ENCODE results near the gene CNOT4.

CNOT4 gene

DNA sequence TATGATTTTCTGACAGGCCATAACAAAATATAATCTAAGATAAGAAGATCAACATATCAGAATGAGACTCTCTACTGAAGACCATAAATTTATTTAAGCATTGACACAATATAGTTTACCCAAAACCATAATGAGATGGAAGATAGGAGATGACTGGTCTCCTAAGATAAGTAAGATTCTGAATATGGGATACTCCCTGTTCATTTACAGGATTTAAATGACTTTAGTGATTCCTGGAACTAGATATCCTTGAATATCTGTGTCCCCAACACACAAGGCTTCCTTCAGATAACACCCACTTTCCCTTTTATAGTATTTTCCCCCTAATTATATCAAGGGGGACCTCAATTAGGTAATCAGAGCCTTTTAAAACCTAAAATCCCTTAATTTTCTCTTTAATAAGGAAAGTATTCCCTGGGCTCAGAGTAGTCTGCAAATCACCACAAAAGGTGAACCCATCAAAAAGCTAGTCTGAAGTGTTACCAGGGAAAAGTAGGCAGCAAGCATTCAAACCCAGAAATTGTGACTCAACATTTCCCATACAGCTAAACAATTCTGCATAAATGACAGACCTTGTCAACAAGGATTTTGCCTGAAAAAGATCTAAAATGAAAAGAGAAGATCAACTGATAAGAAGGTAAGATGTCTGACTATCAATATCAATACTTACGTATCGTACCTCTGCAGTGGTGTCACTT, 99.9 kb downstream of the CNOT4 start:
- DNase-seq (ENCODE audit: extremely low read depth in 1 of 2, low read depth in 1 of 2), result no peak

DNA sequence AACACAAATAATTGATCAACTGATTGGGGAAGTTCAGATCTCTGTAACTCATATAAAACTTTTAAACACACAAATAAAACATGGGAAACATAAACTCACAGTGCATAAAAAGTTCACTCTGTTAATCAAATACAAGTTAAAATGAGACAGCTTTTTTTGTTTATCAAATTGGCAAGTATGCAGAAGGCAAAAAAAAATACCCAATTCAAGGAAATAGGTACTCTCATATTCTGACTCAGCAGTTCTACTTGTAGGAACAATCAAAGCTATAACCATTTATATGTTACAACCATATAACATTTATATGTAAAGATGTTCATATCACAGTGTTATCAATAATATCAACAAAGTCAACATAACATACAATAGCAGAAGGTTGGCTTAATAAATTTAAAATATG, 102.0 kb downstream of the CNOT4 start:
- no peak for DNase-seq (ENCODE audit: extremely low read depth in 1 of 2, low read depth in 1 of 2)

DNA sequence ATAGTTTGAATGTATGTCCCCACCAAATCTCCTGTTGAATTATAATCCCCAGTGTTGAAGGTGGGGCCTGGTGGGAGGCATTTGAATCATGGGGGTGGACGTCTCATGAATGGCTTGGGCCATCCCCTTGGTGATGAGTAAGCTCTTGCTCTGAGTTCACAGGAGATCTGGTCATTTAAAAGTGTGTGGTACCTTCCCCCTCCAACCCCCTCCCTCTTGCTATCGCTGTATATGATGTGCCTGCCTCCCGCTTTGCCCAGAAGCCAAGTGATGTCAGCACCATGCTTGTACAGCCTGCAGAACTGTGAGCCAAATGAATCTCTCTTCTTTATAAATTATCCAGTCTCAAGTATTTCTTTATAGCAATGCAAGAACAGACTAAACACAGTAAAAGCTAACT, 103.0 kb downstream of the CNOT4 start:
- no peak for DNase-seq (ENCODE audit: extremely low read depth in 1 of 2, low read depth in 1 of 2)

DNA sequence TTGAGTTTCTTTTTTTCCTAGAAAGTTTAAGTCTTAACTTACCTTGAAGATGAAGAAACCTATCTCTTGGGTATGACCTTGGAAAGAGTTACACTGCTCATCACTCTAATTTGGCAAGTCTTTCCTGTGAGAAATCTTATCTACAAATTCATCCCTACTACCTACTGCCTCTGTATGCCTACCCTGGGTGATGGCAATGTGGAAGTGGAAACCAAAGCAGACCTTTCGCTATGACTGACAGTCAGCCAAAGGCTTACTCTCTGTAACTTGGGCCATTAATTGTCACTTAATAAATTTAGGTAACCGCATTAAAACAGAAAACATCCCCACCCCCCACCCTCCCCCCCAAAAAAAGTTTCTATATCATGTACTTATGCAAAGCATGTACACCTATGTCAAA, 103.9 kb downstream of the CNOT4 start:
- DNase-seq (ENCODE audit: extremely low read depth in 1 of 2, low read depth in 1 of 2), result no peak

DNA sequence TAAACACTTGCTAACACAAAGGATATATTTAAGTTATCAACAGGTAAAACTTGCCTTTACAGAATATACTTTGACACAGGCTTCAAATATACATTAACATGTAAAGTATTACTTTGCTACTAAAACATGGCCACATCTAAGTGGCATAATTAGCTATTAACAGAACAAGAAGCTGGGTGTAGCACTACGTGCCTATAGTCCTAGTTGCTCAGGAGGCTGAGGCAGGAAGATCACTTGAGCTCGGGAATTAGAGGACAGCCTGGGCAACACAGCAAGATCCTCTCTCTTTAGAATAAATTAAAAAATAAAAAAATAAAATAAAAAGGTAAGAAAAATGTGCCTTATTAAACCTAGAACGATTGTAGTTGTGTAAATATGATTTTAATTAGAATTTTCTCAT, 106.6 kb downstream of the CNOT4 start:
- no peak for DNase-seq (ENCODE audit: extremely low read depth in 1 of 2, low read depth in 1 of 2)

DNA sequence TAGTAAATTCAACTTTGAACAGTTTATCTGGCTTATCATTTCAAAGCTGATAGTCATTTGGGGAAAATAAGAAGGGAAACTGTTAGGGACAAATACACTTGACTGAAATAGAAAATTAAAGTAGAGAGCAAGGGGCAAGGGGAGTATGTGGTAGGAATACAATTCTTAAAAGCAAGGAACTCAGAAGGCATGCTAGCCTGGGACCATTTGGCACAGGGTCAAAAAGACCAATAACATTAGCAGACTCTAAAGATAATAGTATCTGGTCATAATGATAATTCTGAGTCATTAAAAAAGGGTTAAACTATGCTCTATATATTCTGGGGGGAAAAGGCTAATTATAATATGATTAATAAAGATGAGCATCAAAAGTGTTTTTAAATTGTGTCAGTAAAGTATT, 112.2 kb downstream of the CNOT4 start:
- no peak for DNase-seq (ENCODE audit: extremely low read depth in 1 of 2, low read depth in 1 of 2)

DNA sequence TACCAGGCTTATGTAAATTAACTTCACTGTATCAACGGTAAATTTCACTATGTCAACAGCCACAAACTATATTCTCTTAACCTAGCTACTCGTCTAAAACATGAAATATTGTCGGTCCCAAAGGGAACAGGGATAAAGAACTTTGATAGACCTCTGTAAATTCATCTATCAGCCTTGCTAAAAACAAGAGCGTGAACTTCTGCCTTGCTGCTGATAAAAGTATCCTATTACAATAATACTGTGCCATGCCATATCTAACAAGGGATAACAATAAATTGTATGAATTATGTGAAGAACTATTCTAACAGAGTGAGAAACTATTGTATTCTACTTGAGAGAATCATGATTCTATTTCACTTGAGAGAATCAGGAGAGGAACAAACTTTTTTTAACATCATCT, 117.2 kb downstream of the CNOT4 start:
- DNase-seq (ENCODE audit: extremely low read depth in 1 of 2, low read depth in 1 of 2), result no peak

DNA sequence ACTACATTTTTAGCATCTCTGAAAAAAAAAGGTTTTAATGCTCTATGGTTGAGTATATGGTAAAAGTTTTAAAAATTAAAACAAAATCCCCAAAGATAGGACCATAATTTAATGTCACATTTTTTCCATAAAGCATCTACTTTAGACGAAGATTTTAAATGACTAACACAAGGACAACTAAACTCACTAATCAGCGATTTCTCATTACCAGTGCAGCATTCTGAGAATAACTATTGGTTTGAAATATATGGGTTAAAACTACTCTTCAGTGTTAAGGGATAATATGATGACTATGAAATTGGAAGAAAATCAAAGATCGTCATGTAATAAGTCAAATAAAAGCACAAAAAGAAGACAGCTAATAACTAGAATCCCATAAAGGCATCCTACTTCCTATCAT, 118.4 kb downstream of the CNOT4 start:
- no peak for DNase-seq (ENCODE audit: extremely low read depth in 1 of 2, low read depth in 1 of 2)

DNA sequence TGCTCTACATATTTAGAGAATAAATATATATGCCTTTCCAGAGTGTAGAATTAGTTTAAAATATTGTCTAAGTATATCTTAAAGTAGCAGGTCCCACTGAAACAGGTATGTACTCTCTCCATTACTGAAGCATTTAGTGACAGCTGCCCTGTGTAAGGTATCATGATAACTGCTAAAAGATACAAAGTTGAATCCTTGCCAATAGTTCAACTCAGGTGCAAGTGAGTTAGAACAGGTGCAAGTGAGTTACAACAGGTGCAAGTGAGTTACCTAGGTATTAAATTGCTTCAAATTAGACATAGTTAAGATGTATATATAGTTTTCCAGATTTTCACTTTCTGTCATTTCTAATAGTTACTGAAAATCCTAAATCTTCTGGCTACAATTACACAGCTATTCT, 119.1 kb downstream of the CNOT4 start:
- DNase-seq (ENCODE audit: extremely low read depth in 1 of 2, low read depth in 1 of 2), result no peak

DNA sequence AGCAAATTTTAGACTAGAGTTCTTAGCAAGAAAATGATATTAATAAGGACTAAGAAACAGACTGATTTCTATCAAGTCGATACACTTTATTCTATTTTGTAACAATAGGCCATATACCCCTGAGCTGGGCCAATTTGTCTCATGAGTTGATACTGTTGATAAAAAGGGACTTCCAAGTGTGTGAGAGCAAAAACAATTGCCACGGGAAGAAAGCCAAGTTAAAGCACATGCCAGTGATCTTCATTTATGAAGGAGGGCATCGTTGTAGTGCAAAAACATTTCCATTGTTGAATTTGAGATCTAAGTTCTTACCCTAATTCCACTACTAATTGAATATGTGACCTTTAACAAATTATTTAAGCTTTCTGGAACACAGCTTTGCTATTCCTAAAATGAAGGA, 119.9 kb downstream of the CNOT4 start:
- no peak for DNase-seq (ENCODE audit: extremely low read depth in 1 of 2, low read depth in 1 of 2)

DNA sequence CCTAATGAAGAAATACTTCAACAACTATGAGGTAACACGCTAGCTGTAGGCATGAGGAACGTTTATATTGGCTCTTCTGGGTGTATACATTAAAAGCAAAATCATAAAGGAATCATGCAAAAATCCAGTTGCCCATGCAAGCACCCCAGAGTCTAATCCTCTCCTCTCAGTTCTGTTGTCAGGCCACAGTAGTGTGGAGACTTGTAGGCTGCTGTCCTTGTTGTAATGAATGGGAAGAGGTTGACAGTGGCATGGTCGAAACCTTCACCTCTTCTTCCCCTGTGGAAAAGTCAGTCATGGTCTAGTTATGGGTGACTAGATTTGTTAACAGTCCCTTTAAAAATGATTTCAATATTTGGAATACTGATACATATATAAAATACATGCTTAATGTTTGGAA, 121.3 kb downstream of the CNOT4 start:
- no peak for DNase-seq (ENCODE audit: extremely low read depth in 1 of 2, low read depth in 1 of 2)

DNA sequence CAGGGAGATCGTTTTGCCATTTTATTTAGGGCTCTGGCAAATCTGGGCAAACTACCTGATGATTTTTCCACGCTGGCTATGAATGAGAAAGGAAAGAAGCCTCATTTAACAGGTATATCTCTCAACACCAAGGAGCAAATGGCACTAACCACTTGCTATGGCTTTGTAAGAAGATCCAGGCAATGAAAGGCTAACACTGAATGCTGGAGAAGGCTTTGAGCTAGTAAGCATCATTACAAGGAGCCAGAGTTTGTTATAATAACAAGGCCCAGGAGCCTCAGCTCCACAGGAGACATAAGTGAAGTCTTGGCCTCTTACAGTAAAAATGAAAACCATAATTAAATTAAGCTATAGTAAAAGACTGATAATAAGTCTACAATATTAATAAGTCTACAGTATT, 123.1 kb downstream of the CNOT4 start:
- no peak for DNase-seq (ENCODE audit: extremely low read depth in 1 of 2, low read depth in 1 of 2)

DNA sequence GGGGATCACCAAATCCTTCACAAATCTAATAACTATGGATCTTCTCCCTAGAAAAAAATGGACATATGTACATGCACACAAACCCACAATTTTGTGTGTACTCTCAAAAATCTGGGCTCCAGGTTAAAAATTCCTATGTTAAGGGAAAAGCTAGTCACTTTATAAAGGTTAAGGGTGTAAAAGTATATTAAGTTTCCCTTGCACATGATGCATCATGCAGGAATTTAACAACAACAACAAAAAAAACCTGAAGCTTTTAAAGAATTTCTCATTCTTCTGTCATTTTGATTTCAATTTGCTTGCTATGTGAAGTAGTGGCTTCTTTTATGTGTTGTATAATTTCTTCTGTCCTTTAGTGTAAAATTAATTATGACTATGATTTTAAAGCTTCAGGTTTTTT, 123.7 kb downstream of the CNOT4 start:
- DNase-seq (ENCODE audit: extremely low read depth in 1 of 2, low read depth in 1 of 2), result no peak

DNA sequence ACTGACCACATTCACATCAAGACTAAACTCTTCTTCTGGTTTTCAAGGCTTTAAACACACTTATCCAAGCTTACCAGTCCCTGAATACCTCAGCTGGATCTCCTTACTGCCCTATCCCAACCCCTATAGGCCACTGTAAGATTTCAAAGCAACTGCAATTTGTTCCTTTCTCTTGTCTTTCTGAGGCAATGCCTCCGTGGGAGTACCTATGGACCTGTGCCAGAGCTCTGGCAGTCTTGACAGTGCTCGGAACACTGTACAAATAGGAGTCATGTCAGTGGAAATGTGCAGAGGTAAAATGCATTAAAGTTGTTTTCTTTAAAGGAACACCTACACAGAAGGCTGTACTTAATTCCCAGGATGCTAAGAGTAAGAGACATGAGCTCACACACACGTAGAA, 124.7 kb downstream of the CNOT4 start:
- no peak for DNase-seq (ENCODE audit: extremely low read depth in 1 of 2, low read depth in 1 of 2)

DNA sequence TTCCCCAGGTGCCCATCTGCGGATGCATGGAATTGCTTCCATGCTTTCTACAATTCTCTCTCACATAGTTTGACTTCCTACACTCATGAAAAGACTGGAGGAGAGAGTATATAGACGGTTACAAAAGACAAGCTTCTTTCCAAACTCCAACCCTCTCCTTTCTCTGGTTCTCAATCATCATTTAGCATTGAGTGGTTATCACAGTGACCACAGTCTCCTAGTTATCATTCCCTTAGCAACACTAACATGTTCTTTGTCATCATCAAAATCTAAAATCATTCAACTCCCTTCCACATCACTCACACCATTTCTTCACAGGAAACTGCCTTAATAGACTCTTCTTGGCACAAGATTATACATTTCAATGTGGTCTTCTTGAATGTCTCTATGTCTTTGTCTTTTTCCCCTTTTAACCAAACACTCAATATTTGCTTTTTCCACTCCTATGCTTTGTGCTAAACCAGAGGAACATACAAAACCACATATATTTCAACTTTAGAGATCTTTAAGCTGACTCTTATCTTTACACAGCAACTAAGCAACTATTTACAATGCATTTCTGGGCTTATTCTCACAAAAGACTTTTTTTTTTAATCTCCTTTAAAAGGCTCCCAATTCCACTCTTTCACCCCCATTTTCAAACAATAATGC, 126.3 kb downstream of the CNOT4 start:
- no peak for DNase-seq (ENCODE audit: extremely low read depth in 1 of 2, low read depth in 1 of 2)

DNA sequence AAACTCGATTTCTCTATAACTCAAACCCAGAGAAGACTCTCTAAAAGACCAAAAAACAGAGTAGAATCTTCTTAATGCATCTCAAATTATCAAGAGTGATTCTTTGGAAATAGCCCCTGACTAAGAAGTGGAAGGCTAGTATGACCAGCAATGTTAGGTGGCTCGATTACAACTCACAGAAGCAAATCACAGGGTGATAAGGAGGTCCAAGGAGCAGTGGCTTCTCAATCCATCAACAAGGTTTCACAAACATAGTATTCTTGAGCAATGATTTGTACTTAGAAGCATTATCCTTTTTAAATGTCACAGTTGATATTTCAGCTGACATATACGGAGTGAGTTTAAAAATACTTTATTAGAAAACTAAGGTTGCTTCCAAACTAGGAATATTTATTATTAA, 127.7 kb downstream of the CNOT4 start:
- DNase-seq (ENCODE audit: extremely low read depth in 1 of 2, low read depth in 1 of 2), result no peak

DNA sequence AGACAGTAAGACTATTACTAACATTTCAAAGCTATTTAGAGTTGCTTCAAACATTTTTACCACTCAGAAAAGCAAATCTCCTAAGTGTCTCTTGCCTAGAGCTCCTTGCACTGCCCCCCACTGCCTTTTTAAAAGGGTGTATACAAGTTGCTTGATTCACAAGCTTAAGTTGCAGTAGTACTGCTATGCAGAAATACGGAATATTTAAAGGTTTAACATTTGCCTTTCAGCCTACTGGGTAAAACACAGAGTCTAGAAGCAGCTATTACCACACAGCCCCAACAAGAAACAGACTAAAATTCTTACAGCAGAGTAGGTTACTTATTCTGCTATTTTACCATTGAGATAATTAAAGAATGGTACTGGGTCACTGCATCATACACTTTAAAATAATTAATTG, 128.5 kb downstream of the CNOT4 start:
- DNase-seq (ENCODE audit: extremely low read depth in 1 of 2, low read depth in 1 of 2), result no peak

DNA sequence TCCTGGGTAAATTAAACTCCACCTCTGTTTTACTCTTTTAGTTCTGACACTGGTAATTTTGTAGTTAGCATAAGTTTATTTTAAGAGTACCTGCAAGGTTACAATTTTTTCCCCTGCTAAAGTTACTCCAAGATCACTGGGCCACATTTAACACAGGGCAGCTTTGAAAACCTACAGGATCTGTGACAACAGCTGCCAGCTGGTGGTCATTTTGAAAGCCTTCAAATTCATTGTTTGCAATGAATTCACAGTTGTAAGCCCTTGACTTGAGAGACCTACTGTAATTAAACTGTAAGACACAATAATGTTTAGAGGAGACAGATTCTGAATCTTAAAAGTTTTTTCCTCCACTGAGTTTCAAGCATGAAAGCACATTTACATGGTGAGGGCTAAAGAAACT, 129.6 kb downstream of the CNOT4 start:
- DNase-seq (ENCODE audit: extremely low read depth in 1 of 2, low read depth in 1 of 2), result no peak

DNA sequence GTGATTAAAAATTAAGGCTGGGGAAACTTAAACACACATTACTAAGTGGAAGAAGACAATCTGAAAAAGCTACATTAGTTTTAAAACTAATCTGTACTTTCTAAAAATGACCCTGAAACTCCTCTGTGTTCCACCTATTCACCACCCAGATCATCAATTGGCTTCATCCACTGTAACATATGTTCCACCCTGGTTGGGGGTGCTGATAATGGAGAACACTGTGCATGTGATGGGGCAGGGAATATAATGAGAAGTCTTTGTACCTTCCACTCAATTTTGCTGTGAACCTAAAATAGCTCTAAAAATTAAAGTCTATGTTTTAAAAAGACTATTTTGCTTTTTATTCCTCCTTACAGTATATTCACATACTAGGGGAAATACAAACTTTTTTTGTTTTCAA, 132.7 kb downstream of the CNOT4 start:
- no peak for DNase-seq (ENCODE audit: extremely low read depth in 1 of 2, low read depth in 1 of 2)

DNA sequence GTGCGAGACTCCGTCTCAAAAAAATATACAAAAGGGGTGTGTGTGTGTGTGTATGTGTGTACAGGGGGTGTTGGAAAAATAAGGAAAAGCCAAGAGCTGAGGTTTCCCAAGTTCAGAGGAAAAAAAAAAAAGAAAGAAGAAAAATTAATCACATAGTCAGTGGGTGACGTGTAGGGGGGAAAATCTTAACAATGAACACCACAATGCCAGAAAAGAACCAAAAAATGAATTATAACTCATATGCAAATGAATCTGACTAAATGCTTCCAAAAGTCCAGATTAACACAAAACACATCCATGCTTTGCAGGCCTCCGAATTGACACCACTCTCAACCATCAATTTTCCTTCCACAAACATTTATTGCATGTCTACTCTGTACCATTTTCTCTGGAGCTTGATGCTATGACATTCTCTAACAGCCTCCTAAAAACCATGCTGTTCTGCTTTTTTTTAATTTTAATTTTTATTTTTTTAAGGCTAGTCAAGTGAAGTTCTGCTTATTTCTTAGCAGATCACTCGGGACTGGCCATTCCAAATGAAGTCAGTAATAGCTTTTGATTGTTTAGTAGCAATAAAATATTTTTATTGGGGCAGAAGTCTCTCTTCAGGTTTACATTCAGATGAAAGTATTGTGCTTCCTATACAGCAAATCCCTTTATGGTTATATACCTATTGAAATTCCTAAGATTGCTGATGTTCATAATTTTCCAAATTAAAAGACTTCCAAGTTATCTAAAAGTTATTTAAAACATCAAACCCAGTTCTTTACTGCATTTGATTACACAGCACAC, 133.8 kb downstream of the CNOT4 start:
- DNase-seq (ENCODE audit: extremely low read depth in 1 of 2, low read depth in 1 of 2), result no peak

DNA sequence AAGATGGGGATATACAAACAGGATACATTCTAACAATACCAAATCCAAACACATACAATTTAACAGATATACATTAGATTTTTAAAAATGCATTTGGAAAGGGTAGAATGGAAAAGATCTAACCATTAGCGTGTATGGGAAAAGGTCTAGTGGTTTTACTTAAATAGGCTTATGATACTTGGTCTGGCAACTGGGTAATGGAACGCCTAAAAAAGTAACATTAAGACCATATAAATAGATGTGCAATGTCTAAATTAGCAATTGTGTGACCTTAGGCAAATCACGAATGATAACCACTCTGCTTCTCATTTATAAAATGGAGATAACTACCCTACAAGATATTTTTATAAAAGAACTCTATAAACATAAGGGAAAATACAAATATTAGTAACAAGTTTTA, 135.2 kb downstream of the CNOT4 start:
- no peak for DNase-seq (ENCODE audit: extremely low read depth in 1 of 2, low read depth in 1 of 2)

DNA sequence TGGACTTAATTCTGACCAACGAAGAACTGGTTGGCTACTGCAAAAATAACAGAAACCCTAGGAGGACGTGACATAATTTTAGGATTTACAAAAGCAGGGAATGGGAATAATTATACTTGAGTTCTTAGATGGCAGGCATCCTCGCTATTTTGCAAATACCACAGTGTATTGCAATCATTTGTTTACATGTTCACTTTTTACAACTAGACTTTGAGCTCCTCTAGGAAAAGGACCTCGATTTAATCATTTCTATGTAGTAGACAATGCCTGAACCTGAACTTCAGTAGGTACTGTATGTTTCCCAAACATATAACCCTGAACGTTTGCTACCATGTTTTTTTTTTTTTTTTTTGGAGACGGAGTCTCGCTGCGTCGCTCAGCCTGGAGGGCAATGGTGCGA, 137.7 kb downstream of the CNOT4 start:
- no peak for DNase-seq (ENCODE audit: extremely low read depth in 1 of 2, low read depth in 1 of 2)
